GM18861 (cell line): Measurements from ENCODE around the gene HOXC4.
"Not testable (repeated sequence)": the region's sequence is repeated elsewhere in the genome, so short reads cannot be mapped to it uniquely, and the experiment has no call there.

Experiments used
- ATAC-seq: cut with Tn5 transposase; IDR thresholded peaks from one replicate; pipeline ENCODE4 v1.9.1; 2021; ENCODE audit not compliant: unreplicated experiment

The HOXC4 gene

DNA sequence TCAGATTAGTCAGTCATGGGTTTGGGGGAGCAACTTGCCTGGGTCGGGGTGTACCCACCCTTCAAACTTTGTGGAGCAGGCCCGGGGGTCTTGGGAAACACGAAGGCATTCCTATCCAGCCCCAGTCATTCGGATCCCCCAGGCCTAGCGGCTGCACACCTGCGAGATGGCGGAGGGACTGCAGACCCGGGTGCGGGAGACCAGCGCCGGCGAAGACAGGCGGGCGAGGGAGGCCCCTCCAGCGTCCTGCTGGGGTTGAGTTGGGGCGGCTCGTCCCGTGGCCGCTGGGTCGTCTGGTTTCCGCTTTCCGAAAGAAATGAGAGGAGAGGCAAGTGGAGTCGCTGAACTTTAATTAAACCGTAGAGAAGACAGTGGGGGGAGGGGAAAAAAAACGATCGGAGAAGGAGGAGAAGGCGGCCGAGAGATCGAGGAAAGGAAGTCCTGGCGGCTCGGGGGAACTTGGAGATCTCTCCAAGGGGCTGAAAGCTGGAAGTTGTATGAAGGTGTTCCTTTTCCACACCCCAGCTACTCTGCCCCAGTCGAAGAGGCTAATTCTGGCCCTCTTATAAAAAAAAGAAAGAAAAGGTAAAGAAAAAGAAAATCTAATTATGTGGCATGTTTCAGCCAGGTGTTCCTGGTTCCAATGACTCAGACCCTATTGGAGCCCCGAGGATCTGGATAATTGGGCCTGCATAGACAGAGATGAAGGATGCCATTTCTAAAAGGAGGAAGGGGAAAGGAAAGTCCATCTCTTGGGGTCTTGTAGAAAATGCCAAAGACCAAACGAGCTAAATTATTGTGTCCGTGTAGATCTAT is 28.2 kb downstream of the HOXC4 start:
- not testable (repeated sequence) for ATAC-seq

DNA sequence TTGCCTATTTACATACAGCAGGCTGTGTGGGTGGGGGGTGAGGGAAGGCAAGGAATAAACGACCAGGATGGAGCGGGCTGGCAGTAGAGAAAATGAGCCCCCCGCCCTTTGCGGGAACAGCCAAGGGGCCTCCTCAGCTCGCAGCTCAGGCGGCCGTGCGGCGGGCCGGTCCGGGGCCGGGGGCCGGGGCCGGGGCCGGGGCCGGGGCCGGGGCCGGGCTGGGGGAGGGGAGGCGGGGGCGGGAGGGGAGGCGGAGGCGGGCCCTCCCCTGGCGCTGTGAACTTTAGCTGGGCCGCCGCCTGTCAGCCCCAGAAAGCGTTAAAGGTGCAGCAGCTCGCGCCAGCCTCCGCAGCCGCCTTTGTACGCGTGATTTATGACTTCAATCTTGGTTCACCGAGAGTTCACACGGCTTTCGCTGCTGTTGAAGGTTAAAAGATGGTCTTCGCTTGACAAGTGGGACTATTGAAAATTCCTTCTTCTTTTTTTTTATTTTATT is 28.8 kb downstream of the HOXC4 start:
- ATAC-seq: no peak

DNA sequence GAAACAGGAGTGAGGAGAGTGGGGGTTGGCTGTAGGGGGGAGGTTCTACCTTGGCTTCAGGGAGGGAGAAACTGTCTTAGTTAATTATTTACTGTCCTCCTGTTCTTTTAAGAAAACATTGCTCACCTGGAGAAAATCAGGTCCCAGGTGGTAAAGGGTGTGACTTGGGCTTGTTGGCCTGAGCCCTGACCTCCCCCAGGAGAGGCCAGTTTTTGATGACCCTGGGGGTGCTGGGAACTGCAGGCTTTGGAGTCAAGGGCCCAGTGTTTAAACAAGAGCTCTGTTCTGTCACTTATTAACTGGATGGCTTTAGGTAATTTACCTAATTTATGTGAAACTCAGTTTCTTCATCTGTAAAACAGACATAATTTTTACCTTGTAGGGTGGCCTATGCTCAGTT is 34.4 kb downstream of the HOXC4 start:
- not testable (repeated sequence) for ATAC-seq

DNA sequence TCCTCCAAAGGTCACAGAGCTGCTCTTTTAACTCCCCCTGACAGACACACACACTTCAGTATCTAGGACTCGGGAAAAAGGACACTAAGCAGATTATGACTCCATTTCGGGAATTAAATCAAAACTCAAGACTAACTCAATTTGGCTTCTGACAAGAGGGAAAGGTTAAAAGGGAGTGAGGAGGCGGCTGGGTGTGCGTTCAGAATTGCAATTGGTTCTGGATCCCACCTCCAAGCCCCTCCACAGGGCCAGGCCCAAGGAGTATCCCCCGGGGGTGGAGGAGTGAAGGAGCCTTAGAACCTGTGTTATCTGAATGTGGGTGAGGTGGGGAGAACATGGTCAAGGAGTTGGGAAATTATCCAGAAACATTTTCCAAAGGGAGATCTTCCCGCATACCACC is 35.8 kb downstream of the HOXC4 start:
- ATAC-seq: not testable (repeated sequence)

DNA sequence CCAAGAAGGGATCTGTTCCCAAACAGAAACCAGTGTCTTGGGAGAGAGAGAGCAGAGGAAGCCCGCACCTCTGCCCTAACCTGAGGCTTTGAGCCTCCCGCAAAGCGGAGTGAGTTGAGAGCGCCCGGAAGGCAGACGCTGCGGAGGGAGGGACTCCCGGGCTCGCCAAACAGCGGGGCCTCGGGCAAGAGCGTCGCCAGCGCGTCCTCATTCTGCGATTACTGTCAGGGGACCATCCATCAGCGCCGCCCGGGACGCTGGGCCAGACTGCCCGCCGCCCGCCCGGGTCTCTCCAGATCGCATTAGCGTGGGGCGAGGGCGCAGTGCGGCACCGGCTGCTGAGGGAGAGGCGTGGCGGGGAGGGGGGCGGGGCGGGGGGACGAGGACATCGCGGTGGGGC is 36.7 kb downstream of the HOXC4 start:
- ATAC-seq: not testable (repeated sequence)

DNA sequence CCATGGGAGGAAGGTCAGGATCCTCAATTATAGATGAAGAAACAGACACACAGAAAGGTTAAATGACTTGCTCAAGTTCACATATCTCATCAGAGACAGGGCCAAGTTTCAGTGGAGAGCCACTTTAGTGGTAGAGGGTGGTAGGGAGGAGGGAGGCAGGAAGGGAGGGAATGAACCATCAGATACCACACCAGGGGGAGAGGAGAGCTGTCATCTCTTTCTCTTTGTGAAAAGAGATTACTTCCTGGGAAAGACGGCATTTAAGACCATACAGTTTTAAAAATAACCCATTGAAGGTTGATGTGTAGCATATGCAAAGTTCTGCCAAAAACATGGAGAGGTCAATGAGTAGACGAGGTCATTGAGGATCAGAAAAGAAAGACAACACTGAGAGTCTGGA is 39.3 kb downstream of the HOXC4 start:
- not testable (repeated sequence) for ATAC-seq

DNA sequence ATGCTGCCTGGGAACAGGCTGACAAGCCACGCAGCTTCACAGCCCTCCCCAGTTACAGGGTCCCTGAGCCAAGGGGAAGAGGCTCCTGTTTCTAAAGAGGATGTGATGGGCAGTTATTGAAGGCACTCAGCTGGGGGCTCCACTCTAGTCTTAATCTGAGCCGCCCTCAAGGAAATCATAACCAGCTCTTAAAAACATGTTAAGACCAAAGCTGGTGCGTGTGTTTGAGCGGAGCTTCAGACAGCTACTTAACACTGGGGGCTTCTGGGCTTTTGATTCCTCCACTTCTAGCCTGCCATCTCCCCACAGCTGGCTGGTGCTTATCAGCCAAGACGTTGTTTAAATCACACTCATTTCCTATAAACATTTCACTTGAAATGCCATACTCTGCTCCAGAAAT is 42.3 kb downstream of the HOXC4 start:
- ATAC-seq: not testable (repeated sequence)

DNA sequence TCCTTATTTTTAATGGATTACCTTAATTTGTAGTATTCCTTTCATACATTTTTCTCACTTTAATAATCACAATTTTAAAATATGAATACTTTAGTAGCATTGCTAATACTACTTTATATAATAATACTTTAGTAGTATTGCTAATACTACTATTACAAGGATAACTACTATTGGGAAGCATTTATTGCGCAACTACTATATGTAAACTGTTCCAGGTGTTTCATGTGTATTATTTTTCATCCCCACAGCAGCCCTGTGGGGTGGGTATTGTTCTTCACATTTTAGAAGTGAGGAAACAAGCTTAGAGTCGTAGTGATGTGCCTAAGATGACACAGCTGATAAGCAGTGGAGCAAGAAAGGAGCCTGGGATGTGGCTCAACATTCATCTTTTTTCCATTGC is 45.0 kb downstream of the HOXC4 start:
- not testable (repeated sequence) for ATAC-seq

DNA sequence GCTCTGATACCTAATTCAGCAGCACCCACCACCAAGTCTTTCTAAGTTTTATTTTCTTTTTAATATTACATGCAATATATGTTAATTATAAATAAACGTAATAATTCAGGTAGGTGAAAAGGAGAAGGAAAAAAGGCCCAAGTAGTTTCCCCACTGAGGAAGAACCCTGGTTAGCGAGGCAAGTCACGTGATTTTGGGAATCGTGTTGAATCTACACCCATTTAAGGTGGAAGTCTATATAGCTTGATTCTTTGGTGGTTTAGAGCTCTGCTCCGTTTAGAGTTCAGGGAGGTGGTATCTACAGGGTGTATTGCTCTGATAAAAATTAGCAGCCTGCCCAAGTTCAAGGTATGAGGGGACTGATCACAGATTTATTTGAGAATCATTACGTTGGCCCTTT is 47.0 kb downstream of the HOXC4 start:
- ATAC-seq: not testable (repeated sequence)

DNA sequence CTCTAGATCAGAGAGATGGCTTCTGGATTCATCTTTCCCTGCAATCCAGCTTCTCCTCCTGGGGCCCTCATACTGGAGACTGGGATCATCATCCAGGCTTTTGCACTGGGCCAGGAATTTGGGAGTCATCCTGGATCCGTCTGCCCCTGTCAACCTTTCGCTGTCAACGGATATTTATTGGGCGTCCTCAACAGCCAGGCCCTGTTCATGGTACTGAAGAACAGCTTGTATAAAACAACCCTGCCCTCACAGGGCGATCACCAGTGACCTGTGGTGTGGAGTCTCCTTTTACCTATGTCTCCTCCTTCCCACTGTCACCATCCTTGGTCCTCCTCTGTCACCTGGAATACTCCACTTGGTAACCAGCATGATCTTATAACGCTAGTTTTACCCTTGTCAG is 48.6 kb downstream of the HOXC4 start:
- not testable (repeated sequence) for ATAC-seq

DNA sequence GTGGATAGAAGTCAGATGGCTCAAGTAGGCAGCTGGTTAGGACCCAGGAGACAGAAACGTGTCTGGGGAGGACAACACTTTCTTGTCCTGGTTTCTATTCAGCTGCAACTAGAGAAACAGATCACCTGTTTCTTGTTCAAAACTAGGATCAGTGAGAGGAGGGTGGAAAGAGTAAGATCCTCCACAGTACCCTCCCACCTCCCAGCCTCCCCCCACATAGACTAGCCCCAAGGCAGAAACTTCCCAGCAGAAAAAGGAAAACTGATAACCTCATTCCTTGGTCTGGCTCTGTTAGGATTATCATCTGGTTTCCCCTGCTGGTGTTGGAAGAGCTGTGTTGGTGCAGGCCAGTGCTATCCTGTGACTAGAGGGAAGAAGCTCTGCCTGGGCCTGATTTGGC is 50.2 kb downstream of the HOXC4 start:
- ATAC-seq: not testable (repeated sequence)
